GM12865 (cell line): ENCODE data around the gene SH3PXD2B.
"Not testable (repeated sequence)": the region's sequence is repeated elsewhere in the genome, so short reads cannot be mapped to it uniquely, and the experiment has no call there.

Experiments
- DNase-seq: peaks from one replicate; pipeline ENCODE4 v3.0.0; 2010; ENCODE audit warnings: low read depth
- H3K4me3 ChIP-seq: 2 replicates; pipeline ENCODE4 v1.5.1; 2011; ENCODE audit warnings: mild to moderate bottlenecking, low read depth, low read length, control low read depth
- TF ChIP-seq, protein P1 (sequence below): IDR thresholded peaks from 2 replicates; pipeline ENCODE4 v1.5.1; 2011; ENCODE audit warnings: low read length, control low read depth, low read depth, inconsistent platforms; ENCODE audit not compliant: insufficient read depth; ENCODE audit errors: missing control alignments

SH3PXD2B gene

GRCh38 chr5:172479034-172479783 lies 24.9 kb upstream of the SH3PXD2B start:
- TF ChIP-seq, protein P1, sequence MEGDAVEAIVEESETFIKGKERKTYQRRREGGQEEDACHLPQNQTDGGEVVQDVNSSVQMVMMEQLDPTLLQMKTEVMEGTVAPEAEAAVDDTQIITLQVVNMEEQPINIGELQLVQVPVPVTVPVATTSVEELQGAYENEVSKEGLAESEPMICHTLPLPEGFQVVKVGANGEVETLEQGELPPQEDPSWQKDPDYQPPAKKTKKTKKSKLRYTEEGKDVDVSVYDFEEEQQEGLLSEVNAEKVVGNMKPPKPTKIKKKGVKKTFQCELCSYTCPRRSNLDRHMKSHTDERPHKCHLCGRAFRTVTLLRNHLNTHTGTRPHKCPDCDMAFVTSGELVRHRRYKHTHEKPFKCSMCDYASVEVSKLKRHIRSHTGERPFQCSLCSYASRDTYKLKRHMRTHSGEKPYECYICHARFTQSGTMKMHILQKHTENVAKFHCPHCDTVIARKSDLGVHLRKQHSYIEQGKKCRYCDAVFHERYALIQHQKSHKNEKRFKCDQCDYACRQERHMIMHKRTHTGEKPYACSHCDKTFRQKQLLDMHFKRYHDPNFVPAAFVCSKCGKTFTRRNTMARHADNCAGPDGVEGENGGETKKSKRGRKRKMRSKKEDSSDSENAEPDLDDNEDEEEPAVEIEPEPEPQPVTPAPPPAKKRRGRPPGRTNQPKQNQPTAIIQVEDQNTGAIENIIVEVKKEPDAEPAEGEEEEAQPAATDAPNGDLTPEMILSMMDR, result peak; percentile 66
- no peak overlapping the region for H3K4me3 ChIP-seq
- peak; percentile 86 for DNase-seq

GRCh38 chr5:172478695-172479033 lies 24.3 kb upstream of the SH3PXD2B start:
- not testable (repeated sequence) for H3K4me3 ChIP-seq, DNase-seq

DNA sequence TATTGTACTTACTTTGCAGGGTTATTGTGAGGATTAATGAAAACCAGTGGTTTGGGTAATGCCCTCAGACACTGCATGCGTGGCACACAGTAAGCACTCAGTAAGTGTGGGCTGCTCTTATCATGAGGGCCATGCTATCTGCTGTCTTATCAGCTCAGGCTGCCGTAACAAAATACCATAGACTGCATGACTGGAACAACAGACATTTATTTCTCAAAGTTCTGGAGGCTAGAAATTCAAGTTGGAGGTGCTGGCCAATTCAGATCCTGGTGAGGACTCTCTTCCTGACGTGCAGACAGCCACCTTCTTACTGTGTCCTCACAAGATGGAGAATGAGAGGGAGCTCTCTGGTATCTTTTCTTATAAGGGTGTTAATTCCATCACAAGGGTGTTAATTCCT lies 23.9 kb upstream of the SH3PXD2B start:
- no peak for DNase-seq
- no peak overlapping the region for H3K4me3 ChIP-seq
- TF ChIP-seq, protein P1, result no peak

GRCh38 chr5:172477466-172477865 lies 23.1 kb upstream of the SH3PXD2B start:
- TF ChIP-seq, protein P1, result no peak
- H3K4me3 ChIP-seq, result no peak overlapping the region
- no peak for DNase-seq

DNA sequence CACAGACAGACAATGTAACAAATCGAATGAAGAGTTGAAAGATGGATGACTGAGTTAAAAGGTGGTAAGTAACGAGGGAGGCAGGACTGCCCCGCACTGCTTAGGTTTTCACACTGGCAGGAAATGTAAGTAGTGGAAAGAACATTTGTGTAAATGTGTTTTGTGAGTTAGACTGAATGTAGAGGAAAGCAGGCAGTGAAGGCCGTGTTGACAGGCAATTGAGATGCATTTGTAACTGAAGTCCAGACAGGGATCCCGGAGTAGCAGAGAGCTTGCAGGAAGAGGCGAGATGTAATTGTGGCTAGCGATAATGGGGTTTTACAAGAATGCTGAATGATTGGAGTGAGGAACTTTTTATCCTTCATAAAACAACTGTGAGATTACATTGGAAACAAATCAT lies 20.0 kb upstream of the SH3PXD2B start:
- no peak for DNase-seq
- TF ChIP-seq, protein P1, result no peak
- H3K4me3 ChIP-seq, result no peak overlapping the region

DNA sequence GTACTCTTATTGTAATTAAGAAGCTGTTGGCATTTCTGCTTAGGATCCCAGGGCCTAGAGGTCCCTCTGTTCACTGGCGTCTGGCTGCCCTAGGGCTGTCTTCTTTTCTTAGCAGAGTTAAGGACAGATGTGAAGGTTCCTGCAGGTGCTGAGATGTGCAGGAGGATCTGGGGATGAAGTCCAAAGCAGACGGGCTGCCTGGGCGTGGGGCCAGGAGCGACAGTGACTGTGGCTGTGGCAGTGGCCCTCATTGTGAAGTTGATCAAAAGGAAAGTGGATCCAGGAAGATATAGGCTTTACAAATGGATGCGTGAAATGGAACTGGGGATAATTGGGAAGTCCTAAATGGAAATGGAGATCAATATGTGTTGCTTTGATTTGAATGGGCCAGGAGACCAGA lies 19.1 kb upstream of the SH3PXD2B start:
- DNase-seq, result no peak
- TF ChIP-seq, protein P1, result no peak
- H3K4me3 ChIP-seq, result no peak overlapping the region

GRCh38 chr5:172469697-172470096 lies 15.4 kb upstream of the SH3PXD2B start:
- TF ChIP-seq, protein P1, result no peak
- no peak overlapping the region for H3K4me3 ChIP-seq
- no peak for DNase-seq

GRCh38 chr5:172466062-172466461 lies 11.7 kb upstream of the SH3PXD2B start:
- TF ChIP-seq, protein P1, result no peak
- no peak overlapping the region for H3K4me3 ChIP-seq
- DNase-seq, result no peak
